Hepatocyte (in vitro differentiated cells): Measurements from ENCODE around the gene DCPS.

Experiments
- CTCF ChIP-seq: fragments of 200-600 bp; sonication (generic); IDR thresholded peaks from 2 replicates; pipeline ENCODE4 v1.5.1; 2016; ENCODE audit warnings: antibody characterized with exemption, mild to moderate bottlenecking; ENCODE audit not compliant: poor library complexity
- EZH2phosphoT487 ChIP-seq: fragments of 200-600 bp; sonication (generic); IDR thresholded peaks from one replicate; pipeline ENCODE4 v1.6.1; 2018; ENCODE audit warnings: antibody characterized with exemption, mild to moderate bottlenecking, low read depth, moderate library complexity; ENCODE audit not compliant: unreplicated experiment, severe bottlenecking

DNA sequence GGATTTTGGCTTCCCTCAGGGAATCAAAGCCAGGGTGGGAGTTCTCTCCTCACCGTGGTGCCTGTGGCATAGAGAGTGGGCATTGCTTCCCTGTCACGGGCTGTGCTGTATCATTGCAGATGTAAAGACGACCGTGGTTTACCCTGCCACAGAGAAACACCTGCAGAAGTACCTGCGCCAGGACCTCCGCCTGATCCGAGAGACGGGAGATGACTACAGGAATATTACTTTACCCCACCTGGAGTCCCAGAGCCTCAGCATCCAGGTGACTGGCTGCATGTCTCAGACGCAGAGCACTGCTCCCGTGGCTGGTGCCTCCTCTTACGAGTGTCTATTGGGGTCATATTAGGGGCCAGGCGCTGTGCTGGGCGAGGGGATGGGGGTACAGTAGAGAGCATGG, 27.4 kb downstream of the DCPS start:
- TF ChIP-seq CTCF = no peak
- no peak for TF ChIP-seq EZH2phosphoT487
